Tibial nerve (tissue), 4 donors: ENCODE data around the gene AP3B1.

Experiments
- EP300 ChIP-seq, 2 donors: sonication (generic); formaldehyde crosslinking; IDR thresholded peaks; one replicate each; pipeline ENCODE4 v1.6.1; 2017; ENCODE audit warnings: antibody characterized with exemption in 2 of 2, mild to moderate bottlenecking in 1 of 2
- POLR2A ChIP-seq, 2 donors: fragments of 450-650 bp; IDR thresholded peaks; one replicate each; pipeline ENCODE4 v1.6.1; 2017; ENCODE audit warnings: antibody characterized with exemption in 2 of 2, mild to moderate bottlenecking in 2 of 2, moderate library complexity in 2 of 2
- TF ChIP-seq, protein P1 (sequence below), 5 experiments: fragments of 200-600 bp in 3 of 5; fragments of 450-650 bp in 2 of 5; sonication (generic) in 3 of 5; IDR thresholded peaks; one replicate each; pipeline ENCODE4 v1.5.1; 2016 to 2019; ENCODE audit warnings: antibody characterized with exemption in 5 of 5, mild to moderate bottlenecking in 3 of 5, moderate library complexity in 2 of 5

- TF ChIP-seq POLR2A (IDR thresholded peaks at IDR 0.05) (no peak), EP300 (IDR thresholded peaks at IDR 0.05) (no peak)
- TF ChIP-seq, protein P1, sequence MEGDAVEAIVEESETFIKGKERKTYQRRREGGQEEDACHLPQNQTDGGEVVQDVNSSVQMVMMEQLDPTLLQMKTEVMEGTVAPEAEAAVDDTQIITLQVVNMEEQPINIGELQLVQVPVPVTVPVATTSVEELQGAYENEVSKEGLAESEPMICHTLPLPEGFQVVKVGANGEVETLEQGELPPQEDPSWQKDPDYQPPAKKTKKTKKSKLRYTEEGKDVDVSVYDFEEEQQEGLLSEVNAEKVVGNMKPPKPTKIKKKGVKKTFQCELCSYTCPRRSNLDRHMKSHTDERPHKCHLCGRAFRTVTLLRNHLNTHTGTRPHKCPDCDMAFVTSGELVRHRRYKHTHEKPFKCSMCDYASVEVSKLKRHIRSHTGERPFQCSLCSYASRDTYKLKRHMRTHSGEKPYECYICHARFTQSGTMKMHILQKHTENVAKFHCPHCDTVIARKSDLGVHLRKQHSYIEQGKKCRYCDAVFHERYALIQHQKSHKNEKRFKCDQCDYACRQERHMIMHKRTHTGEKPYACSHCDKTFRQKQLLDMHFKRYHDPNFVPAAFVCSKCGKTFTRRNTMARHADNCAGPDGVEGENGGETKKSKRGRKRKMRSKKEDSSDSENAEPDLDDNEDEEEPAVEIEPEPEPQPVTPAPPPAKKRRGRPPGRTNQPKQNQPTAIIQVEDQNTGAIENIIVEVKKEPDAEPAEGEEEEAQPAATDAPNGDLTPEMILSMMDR (IDR thresholded peaks at IDR 0.05) = no peak
Observed at GRCh38 chr5:78287169-78287568, 7.3 kb downstream of the AP3B1 start.
